Immature natural killer cell (primary cell): ENCODE results near the gene ADAMTS3. TPM values are rescaled to one million over a fixed set of nuclear protein-coding genes. Genes with fewer than 3 reads are reported as not detected.
A peak's percentile ranks its signal among the peaks of the same experiment; 100 is the strongest.
"Not testable (repeated sequence)": the region's sequence is repeated elsewhere in the genome, so short reads cannot be mapped to it uniquely, and the experiment has no call there.

ENCODE experiments used
- DNase-seq, 3 donors: peaks; one replicate each; pipeline ENCODE4 v3.0.0; 2022; ENCODE audit warnings: mixed read lengths in 1 of 3
- H3K27ac Mint-ChIP-seq, 6 donors: one replicate each; pipeline ENCODE4 v1.8.0; 2020; ENCODE audit warnings: mixed read lengths in 6 of 6, mild to moderate bottlenecking in 5 of 6, inconsistent platforms in 4 of 6, moderate library complexity in 3 of 6
- H3K27me3 Mint-ChIP-seq, 3 donors: one replicate each; pipeline ENCODE4 v1.8.0; 2020 to 2021; ENCODE audit warnings: low read depth in 3 of 3, mild to moderate bottlenecking in 3 of 3, mixed read lengths in 3 of 3, moderate library complexity in 3 of 3, inconsistent platforms in 1 of 3
- H3K36me3 Mint-ChIP-seq, 3 donors: one replicate each; pipeline ENCODE4 v1.8.0; 2020; ENCODE audit warnings: mixed read lengths in 3 of 3, inconsistent platforms in 2 of 3, mild to moderate bottlenecking in 2 of 3
- H3K4me1 Mint-ChIP-seq, 2 donors: one replicate each; pipeline ENCODE4 v1.8.0; 2020; ENCODE audit warnings: inconsistent platforms in 2 of 2, mild to moderate bottlenecking in 2 of 2, mixed read lengths in 2 of 2, moderate library complexity in 1 of 2
- H3K4me3 Mint-ChIP-seq, 5 donors: one replicate each; pipeline ENCODE4 v1.8.0; 2020; ENCODE audit warnings: mild to moderate bottlenecking in 5 of 5, mixed read lengths in 5 of 5, inconsistent platforms in 3 of 5, moderate library complexity in 3 of 5
- H3K9me3 Mint-ChIP-seq, 6 donors: one replicate each; pipeline ENCODE4 v1.8.0; 2020; ENCODE audit warnings: mild to moderate bottlenecking in 6 of 6, mixed read lengths in 6 of 6, inconsistent platforms in 4 of 6, moderate library complexity in 3 of 6
- polyA plus RNA-seq, 3 donors: library from polyadenylated mRNA; unstranded; fragments of 300-500 nt; fragmentation: Illumina TruSeq; gene quantifications; one replicate each; pipeline ENCODE4 v1.2.3, GENCODE V29; 2021

Gene ADAMTS3
- polyA plus RNA-seq, 3 donors from 2014 or later: not detected

GRCh38 chr4:72567036-72567435, 2.0 kb downstream of the ADAMTS3 start:
- Mint-ChIP-seq H3K9me3 (peaks cover 0 to 22% (median 9%) of the 10 kb centered on the region in 6 donors), H3K27ac (no peak overlapping the region), H3K27me3 (peaks cover 11 to 17% (median 11%) of the 10 kb centered on the region in 3 donors), H3K4me3 (peak overlapping the region in 2 of 5 donors; percentile 10 to 23), H3K36me3 (peaks cover 0 to 6% (median 0%) of the 10 kb centered on the region in 3 donors), H3K4me1 (peaks cover 10 to 20% of the 10 kb centered on the region in 2 donors)
- no peak for DNase-seq

DNA sequence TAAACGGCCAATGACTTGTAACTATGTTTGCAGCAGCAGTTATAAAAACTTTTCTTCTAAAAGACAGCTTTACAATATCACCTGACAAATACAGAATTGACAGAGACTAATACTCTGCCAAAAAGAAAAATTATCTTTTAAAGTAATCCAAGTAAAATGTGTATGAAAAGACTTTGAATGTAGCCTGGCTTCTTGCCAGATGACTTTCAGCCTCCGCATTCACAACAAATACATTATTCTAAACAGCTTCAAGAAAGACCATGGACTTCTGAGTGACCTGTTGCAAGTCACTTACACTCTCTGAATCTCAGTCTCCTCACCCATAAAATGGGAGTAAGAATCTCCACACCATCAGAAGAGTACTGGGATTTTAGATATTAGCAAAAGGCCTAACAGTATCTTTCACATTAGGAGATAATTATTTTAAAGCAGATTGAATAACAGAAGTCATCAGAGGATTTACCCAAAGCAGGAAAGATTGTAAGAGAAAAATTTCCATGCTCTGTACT, 2.5 kb downstream of the ADAMTS3 start:
- Mint-ChIP-seq H3K36me3 (peaks cover 0 to 6% (median 0%) of the 10 kb centered on the region in 3 donors), H3K4me3 (no peak overlapping the region), H3K9me3 (peaks cover 0 to 18% (median 7%) of the 10 kb centered on the region in 6 donors), H3K27me3 (peaks cover 11 to 17% (median 11%) of the 10 kb centered on the region in 3 donors), H3K4me1 (peaks cover 10 to 20% of the 10 kb centered on the region in 2 donors), H3K27ac (no peak overlapping the region)
- DNase-seq: no peak

DNA sequence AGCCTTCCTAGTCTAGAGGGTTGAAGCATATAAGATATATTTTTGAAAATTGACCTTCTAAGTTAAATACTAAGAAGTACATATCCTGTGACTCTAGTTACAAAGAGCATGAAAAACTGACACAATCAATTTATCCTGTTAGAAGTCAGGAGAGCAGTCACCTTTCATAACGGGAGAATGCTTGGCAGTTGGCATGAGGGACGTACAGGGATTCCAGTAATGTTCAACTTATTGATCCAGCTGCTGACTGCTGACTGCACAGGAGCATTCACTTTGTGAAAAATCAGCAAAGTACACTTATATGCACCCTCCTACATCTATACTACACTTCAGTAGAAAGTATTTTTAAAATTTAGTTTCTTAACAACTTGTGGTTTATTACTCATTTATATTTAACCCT, 4.2 kb downstream of the ADAMTS3 start:
- peaks cover 10 to 15% of the 10 kb centered on the region in 2 donors for H3K4me1 Mint-ChIP-seq
- no peak overlapping the region for H3K27ac Mint-ChIP-seq
- peaks cover 9 to 11% (median 10%) of the 10 kb centered on the region in 3 donors for H3K27me3 Mint-ChIP-seq
- peaks cover 0 to 16% (median 7%) of the 10 kb centered on the region in 6 donors for H3K9me3 Mint-ChIP-seq
- no peak overlapping the region for H3K4me3 Mint-ChIP-seq
- no peak for DNase-seq
- H3K36me3 Mint-ChIP-seq: peaks cover 0 to 6% (median 0%) of the 10 kb centered on the region in 3 donors

DNA sequence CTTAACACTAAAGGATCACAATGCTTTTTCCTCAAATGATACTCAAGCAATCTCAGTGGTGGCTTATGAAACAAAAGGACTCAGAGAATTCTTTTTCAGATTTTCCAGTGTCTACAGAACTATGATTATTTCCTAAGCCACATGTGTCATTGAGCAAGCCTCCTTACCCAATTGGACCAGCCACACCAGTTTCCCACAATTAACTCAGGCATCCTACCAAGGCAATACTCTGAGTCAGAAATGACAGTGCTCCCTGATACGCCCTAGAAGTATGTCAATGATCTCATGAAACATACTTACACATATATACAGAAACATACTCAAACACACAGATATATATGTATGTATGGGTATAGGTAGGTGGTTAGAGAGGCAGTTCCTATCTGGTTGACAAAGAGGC, 4.8 kb downstream of the ADAMTS3 start:
- Mint-ChIP-seq H3K27me3 (peaks cover 8 to 11% (median 8%) of the 10 kb centered on the region in 3 donors), H3K27ac (no peak overlapping the region), H3K36me3 (peaks cover 0 to 6% (median 0%) of the 10 kb centered on the region in 3 donors), H3K4me3 (no peak overlapping the region), H3K9me3 (peaks cover 0 to 15% (median 6%) of the 10 kb centered on the region in 6 donors), H3K4me1 (peaks cover 10 to 12% of the 10 kb centered on the region in 2 donors)
- DNase-seq: no peak

- H3K27ac Mint-ChIP-seq: no peak overlapping the region
- no peak for DNase-seq
- H3K9me3 Mint-ChIP-seq: peaks cover 0 to 11% (median 6%) of the 10 kb centered on the region in 6 donors
- H3K4me1 Mint-ChIP-seq: no peaks in the 10 kb centered on the region
- H3K36me3 Mint-ChIP-seq: no peaks in the 10 kb centered on the region
- H3K27me3 Mint-ChIP-seq: peaks cover 0 to 3% (median 0%) of the 10 kb centered on the region in 3 donors
- no peak overlapping the region for H3K4me3 Mint-ChIP-seq
These were observed 10.4 kb downstream of the ADAMTS3 start for GRCh38 chr4:72558655-72559054.

DNA sequence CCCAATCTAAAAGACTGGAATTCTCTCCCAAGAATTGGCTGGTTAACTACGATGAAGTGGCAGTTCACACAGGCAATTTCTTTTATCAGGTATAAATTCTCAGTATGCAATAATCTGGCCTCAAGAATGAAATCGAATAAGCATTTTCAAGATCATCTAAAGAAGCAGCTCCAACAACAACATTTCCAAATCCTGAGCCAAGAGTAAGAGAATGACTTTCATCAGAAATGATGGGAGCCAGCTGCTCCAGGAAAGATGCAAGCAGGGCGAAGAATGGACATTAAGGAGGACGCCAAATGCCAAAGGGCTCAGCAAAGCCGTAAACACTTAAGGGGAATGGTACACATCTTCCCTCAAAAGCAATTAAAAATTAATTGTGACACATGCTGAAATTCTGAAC, 12.0 kb downstream of the ADAMTS3 start:
- Mint-ChIP-seq H3K36me3 (no peaks in the 10 kb centered on the region), H3K4me1 (no peaks in the 10 kb centered on the region), H3K27ac (no peak overlapping the region), H3K27me3 (peaks cover 0 to 3% (median 0%) of the 10 kb centered on the region in 3 donors), H3K9me3 (peaks cover 0 to 11% (median 6%) of the 10 kb centered on the region in 6 donors), H3K4me3 (no peak overlapping the region)
- no peak for DNase-seq

- peaks cover 0 to 11% (median 6%) of the 10 kb centered on the region in 6 donors for H3K9me3 Mint-ChIP-seq
- H3K4me3 Mint-ChIP-seq: no peak overlapping the region
- no peaks in the 10 kb centered on the region for H3K36me3 Mint-ChIP-seq
- DNase-seq: no peak
- H3K27me3 Mint-ChIP-seq: peaks cover 0 to 3% (median 0%) of the 10 kb centered on the region in 3 donors
- no peaks in the 10 kb centered on the region for H3K4me1 Mint-ChIP-seq
- H3K27ac Mint-ChIP-seq: no peak overlapping the region
These were observed 13.6 kb downstream of the ADAMTS3 start for GRCh38 chr4:72555377-72555831.

GRCh38 chr4:72553540-72554337, 15.3 kb downstream of the ADAMTS3 start:
- H3K4me3 Mint-ChIP-seq: no peak overlapping the region
- H3K27ac Mint-ChIP-seq: no peak overlapping the region
- H3K9me3 Mint-ChIP-seq: peaks cover 0 to 8% (median 5%) of the 10 kb centered on the region in 6 donors
- no peaks in the 10 kb centered on the region for H3K36me3 Mint-ChIP-seq
- H3K27me3 Mint-ChIP-seq: peaks cover 0 to 3% (median 0%) of the 10 kb centered on the region in 3 donors
- no peak for DNase-seq
- no peaks in the 10 kb centered on the region for H3K4me1 Mint-ChIP-seq

DNA sequence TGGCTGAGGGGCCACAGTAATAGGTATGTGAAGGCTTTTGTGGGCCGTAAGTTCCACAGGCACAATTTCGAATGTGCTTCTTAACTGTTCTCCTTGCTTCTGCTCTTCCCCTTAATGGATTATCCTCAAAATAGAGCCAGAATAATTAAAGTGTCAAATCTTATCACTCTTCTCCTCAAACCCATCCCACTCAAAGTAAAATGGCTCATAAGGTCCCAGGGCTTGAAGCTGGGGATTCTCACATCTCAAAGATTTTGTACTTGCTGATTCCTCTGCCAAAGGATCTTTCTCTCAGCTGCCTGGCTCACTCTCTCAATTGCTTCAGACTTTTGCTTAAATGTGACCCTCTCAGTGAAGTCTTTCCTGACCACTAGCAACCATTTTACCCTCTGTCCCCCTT, 16.6 kb downstream of the ADAMTS3 start:
- Mint-ChIP-seq H3K4me1 (no peaks in the 10 kb centered on the region), H3K27me3 (peaks cover 0 to 3% (median 0%) of the 10 kb centered on the region in 3 donors), H3K36me3 (no peaks in the 10 kb centered on the region), H3K9me3 (peaks cover 0 to 6% (median 0%) of the 10 kb centered on the region in 6 donors), H3K4me3 (no peak overlapping the region), H3K27ac (no peak overlapping the region)
- DNase-seq: no peak

GRCh38 chr4:72546456-72546855, 22.6 kb downstream of the ADAMTS3 start:
- Mint-ChIP-seq H3K4me1 (no peaks in the 10 kb centered on the region), H3K36me3 (no peaks in the 10 kb centered on the region)

GRCh38 chr4:72540694-72541093, 28.3 kb downstream of the ADAMTS3 start:
- H3K36me3 Mint-ChIP-seq, H3K4me3 Mint-ChIP-seq, H3K27ac Mint-ChIP-seq, DNase-seq, H3K27me3 Mint-ChIP-seq, H3K4me1 Mint-ChIP-seq: not testable (repeated sequence)
- H3K9me3 Mint-ChIP-seq: peaks cover 5 to 33% (median 11%) of the 10 kb centered on the region in 6 donors

More at GRCh38 chr4:72546456-72546855, 22.6 kb downstream of the ADAMTS3 start:
- no peak overlapping the region for H3K27ac Mint-ChIP-seq
- H3K4me3 Mint-ChIP-seq: no peak overlapping the region
- H3K27me3 Mint-ChIP-seq: peaks cover 0 to 2% (median 0%) of the 10 kb centered on the region in 3 donors
- H3K9me3 Mint-ChIP-seq: peaks cover 0 to 7% (median 0%) of the 10 kb centered on the region in 6 donors
- DNase-seq: no peak

GRCh38 chr4:72538006-72538405, 31.0 kb downstream of the ADAMTS3 start:
- Mint-ChIP-seq H3K36me3 (no peaks in the 10 kb centered on the region), H3K27me3 (no peaks in the 10 kb centered on the region), H3K27ac (peak overlapping the region in 1 of 6 donors; percentile 9), H3K9me3 (peaks cover 7 to 34% (median 11%) of the 10 kb centered on the region in 6 donors), H3K4me3 (no peak overlapping the region), H3K4me1 (no peaks in the 10 kb centered on the region)
- DNase-seq: no peak

DNA sequence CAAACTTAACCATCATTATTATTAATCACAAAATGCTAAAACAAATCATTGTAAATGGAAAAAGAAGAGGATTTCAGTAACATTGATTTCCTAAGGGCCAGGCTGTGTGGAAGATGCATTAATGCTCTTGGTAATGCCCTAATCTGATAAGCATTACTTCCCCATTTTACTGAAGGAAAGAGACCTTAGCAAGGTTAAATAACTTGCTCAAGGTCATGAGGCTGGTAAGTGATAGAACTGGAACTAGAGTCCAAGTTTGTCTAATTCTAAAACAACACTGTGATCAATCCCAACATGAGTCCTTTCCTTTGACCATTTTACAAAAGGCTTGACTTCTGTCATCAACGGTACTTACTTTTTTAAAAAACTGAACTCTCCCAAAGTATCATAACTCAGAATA, 32.6 kb downstream of the ADAMTS3 start:
- Mint-ChIP-seq H3K27me3 (no peaks in the 10 kb centered on the region), H3K4me1 (no peaks in the 10 kb centered on the region), H3K4me3 (no peak overlapping the region), H3K27ac (no peak overlapping the region), H3K9me3 (peaks cover 7 to 32% (median 11%) of the 10 kb centered on the region in 6 donors), H3K36me3 (no peaks in the 10 kb centered on the region)
- DNase-seq: no peak

DNA sequence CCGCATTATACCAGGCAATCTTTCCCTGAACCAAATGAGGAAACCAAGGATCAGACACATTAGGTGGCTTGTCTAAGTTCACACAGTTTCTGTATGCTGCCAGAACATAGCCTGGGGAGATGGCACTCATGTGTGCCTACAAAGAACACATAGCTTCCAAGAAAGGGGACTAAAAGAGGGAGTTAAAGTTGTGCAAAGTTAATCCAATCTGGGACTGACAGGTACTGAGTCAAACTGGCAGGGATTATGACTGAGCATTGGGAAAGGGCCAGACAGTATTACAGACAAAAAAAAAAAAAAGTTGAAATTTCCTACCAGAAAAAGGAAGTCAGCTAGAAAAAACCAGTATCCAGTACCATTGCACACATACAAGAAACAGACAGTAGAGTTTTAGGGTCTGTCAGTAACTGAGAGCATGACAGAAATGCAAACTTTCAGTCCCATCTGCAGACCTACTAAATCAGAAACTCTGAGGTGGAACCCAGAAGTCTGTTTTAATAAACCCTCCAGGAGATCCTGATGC, 37.2 kb downstream of the ADAMTS3 start:
- H3K4me3 Mint-ChIP-seq: no peak overlapping the region
- H3K36me3 Mint-ChIP-seq: no peaks in the 10 kb centered on the region
- H3K27me3 Mint-ChIP-seq: no peaks in the 10 kb centered on the region
- H3K9me3 Mint-ChIP-seq: peaks cover 0 to 8% (median 2%) of the 10 kb centered on the region in 6 donors
- H3K27ac Mint-ChIP-seq: no peak overlapping the region
- no peak for DNase-seq
- no peaks in the 10 kb centered on the region for H3K4me1 Mint-ChIP-seq
